CMK (cell line): ENCODE results near the gene GSTA2.
A peak's percentile ranks its signal among the peaks of the same experiment; 100 is the strongest.
"Not testable (repeated sequence)": the region's sequence is repeated elsewhere in the genome, so short reads cannot be mapped to it uniquely, and the experiment has no call there.

Source experiments
- DNase-seq: peaks from one replicate; pipeline ENCODE4 v3.0.0-alpha.2; 2010; ENCODE audit warnings: low read depth

The GSTA2 gene

DNA sequence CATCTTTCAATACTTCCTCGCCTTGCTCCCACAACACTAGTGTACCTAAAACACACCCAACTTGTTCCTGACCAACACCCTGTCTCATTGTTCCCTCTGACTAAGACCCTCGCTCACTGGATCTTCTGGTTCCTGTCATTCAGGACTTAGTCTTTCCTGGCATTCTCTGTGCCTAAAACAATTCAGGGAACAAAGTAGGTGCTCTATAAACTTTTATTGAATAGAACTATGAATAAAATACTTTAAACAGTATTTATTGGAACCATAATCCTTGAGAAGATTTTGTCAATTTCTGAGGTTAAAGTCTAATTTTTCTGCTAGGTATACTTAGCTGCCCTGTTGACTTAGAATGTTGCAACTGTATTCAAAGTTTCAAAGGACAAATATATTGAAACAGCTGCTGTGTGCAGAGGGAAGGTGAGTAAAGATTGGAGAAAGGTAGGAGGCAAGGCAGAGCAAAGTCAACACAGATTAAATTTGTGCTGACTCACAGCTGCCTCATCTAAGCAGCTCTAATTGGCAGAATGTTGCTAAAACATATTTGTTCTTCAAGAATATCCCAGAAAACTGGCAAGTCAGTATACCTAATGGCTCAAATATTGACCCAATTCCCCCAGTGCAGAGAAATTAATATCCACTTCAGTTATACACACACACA is 37.6 kb downstream of the GSTA2 start:
- no peak for DNase-seq

GRCh38 chr6:52725143-52725534 is 38.1 kb downstream of the GSTA2 start:
- no peak for DNase-seq

- DNase-seq = peak; percentile 18
Observed at GRCh38 chr6:52724406-52725121, 38.7 kb downstream of the GSTA2 start.

DNA sequence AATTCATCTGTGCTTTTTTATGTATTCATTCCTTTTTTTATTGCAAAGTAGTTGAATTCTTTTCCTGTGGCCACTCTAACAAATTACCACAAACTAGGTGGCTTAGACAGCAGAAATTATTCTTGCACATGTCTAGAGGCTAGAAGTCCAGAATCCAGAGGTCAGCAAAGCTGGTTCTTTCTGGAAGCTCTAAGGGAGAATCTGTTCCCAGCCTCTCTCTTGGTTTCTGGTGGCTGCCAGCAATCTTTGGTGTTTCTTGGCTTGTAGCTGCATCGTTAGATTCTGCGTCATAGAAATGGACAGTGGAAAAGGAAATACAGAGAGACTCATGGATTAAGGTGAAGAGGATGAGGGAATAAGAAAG is 39.3 kb downstream of the GSTA2 start:
- DNase-seq = no peak

GRCh38 chr6:52720321-52720720 is 43.0 kb downstream of the GSTA2 start:
- no peak for DNase-seq

- no peak for DNase-seq
Observed at GRCh38 chr6:52718550-52718949, 44.7 kb downstream of the GSTA2 start.

GRCh38 chr6:52714761-52715160 is 48.5 kb downstream of the GSTA2 start:
- not testable (repeated sequence) for DNase-seq

DNA sequence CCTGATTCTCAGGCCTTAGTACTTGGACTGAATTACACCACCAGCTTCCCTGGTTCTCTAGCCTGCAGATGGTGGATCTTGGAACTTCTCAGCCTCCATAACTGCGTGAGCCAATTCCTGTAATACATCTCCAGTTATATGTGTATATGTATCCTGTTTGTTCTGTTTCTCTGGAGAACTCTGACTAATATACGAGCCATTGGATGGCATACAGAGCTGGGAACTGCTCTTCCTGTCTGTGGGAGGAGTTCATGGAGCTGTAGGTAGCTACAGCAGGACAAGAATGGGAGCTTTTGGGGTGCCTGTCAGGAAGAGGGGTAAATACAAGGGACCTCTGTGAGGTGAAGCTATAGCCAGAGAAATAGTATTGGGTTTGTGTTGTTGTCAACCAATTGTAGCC is 51.1 kb downstream of the GSTA2 start:
- no peak for DNase-seq

DNA sequence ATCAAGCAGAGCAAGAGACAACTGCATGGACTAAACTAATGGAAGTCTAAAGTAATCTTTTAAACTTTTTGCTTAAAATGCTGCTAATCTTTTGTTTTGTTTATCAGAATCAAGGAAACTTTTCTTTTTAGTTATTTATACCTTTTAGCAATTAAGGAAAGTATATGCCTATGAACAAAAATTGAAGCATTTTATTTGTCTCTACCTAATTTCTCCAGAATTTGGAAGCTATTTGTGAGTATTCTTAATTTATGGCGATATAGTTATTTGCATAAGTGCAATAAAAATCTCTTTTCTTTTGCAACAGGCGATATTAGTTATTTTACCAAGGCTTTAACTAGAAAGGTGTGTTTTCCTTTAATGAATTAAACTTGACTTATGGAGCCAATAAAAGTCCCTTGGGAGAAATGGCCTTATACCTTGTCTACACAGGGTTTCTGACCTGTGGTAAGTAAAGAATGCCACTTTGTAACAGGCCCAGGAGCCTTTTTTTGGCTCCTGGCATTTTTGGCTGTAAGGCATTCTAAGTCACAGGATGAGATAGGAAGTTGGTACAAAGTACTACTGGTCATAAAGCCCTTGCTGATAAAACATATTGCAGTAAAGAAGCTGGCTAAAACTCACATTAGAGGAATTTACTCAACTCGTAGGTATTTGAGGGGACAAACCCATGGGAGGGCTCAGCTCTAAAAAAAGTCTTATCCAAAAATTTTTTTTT is 55.2 kb downstream of the GSTA2 start:
- DNase-seq = no peak

DNA sequence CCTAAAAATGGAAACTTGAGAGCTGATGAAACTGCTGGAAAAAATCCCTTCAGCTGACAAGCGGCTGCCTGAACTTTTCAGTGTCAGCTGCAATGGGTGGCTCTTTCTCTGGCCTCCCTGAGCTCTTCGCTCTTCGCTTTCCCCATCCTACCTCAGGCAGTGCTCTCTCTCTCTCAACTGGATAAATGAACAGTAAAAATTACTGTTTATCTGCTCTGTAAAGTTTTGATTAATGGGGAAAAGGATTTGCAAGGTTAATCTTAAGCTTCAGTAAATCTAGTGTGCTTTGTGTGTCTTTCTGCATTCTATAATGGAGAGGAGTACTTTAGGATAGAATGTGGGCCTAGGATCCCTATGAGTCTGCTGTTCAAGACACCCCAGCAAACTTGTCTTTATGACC is 57.3 kb downstream of the GSTA2 start:
- DNase-seq = no peak

GRCh38 chr6:52704781-52705502 is 58.3 kb downstream of the GSTA2 start:
- not testable (repeated sequence) for DNase-seq

GRCh38 chr6:52704060-52704459 is 59.2 kb downstream of the GSTA2 start:
- no peak for DNase-seq
